AG09309 (cell line): ENCODE data around the gene SP110.

Experiments used
- DNase-seq: peaks from one replicate; pipeline ENCODE4 v3.0.0-alpha.2; 2010; ENCODE audit warnings: low read depth
- H3K4me3 ChIP-seq: 2 replicates; pipeline ENCODE4 v1.5.1; 2011; ENCODE audit warnings: mild to moderate bottlenecking, low read depth, low read length, moderate library complexity; ENCODE audit not compliant: control insufficient read depth
- TF ChIP-seq, protein P1 (sequence below): IDR thresholded peaks from 2 replicates; pipeline ENCODE4 v1.5.1; 2011; ENCODE audit warnings: mild to moderate bottlenecking, low read depth, low read length, inconsistent platforms; ENCODE audit not compliant: insufficient read depth, control insufficient read depth; ENCODE audit errors: missing control alignments

Gene SP110

DNA sequence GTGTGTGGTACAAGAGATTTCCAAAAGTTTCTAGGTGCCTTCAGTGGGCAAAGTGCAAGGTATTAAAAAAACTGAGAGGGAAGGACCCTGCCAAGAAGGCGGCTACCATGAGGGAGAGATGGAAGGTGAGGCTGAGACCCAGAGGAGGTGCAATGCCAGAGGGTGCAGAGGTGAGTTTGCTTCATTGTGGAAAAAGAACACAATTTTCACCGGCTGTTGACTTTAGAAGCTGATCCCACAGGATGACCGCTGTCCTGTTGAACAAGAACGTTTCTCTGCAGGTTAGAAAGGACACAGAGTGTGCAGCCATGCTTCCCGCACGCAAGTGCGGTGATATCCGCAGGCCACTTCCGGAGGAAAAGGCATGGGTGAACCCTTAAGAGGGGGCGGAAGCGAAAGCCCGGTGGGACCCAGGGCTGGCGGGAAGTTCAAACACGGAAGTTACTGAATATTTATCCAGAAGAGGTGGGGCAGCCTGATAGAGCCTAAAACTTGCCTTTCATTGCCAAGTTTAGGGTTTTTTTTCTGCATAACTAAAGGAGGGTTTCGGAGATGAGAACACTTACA, 16.6 kb downstream of the SP110 start:
- TF ChIP-seq, protein P1, sequence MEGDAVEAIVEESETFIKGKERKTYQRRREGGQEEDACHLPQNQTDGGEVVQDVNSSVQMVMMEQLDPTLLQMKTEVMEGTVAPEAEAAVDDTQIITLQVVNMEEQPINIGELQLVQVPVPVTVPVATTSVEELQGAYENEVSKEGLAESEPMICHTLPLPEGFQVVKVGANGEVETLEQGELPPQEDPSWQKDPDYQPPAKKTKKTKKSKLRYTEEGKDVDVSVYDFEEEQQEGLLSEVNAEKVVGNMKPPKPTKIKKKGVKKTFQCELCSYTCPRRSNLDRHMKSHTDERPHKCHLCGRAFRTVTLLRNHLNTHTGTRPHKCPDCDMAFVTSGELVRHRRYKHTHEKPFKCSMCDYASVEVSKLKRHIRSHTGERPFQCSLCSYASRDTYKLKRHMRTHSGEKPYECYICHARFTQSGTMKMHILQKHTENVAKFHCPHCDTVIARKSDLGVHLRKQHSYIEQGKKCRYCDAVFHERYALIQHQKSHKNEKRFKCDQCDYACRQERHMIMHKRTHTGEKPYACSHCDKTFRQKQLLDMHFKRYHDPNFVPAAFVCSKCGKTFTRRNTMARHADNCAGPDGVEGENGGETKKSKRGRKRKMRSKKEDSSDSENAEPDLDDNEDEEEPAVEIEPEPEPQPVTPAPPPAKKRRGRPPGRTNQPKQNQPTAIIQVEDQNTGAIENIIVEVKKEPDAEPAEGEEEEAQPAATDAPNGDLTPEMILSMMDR: no peak
- no peak for DNase-seq
- no peak overlapping the region for H3K4me3 ChIP-seq

DNA sequence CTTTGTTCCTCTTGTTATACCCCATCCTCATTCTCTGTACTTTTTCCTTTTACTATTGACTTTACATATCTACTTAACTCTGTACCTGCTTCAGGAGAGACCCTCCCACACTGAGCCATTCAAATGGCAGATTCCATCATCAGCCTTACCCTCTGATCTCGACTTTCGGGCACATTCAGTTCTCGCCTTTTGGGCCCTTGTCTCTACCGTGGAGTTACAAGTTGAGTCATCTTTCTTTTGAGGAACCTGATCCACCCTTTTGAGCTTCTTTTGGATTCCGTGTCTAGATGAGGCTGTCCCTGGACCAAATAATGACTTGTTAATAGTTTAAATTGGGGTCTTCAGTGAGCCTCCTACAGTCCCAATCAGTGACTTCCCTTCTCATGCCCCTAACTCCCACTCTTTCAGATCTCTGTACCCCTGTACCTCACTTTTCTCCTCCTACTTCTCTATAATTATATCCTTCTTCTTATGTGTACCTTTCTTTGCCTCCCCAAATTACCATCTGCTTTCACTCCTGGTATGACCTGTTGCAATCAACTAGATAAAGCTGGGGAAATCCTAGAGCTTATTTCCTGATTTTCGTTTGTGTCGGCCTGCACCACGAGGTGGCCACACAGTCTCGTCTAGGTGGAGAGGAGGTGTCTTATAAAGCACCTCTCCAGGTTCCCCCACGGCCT, 17.2 kb downstream of the SP110 start:
- no peak for DNase-seq

DNA sequence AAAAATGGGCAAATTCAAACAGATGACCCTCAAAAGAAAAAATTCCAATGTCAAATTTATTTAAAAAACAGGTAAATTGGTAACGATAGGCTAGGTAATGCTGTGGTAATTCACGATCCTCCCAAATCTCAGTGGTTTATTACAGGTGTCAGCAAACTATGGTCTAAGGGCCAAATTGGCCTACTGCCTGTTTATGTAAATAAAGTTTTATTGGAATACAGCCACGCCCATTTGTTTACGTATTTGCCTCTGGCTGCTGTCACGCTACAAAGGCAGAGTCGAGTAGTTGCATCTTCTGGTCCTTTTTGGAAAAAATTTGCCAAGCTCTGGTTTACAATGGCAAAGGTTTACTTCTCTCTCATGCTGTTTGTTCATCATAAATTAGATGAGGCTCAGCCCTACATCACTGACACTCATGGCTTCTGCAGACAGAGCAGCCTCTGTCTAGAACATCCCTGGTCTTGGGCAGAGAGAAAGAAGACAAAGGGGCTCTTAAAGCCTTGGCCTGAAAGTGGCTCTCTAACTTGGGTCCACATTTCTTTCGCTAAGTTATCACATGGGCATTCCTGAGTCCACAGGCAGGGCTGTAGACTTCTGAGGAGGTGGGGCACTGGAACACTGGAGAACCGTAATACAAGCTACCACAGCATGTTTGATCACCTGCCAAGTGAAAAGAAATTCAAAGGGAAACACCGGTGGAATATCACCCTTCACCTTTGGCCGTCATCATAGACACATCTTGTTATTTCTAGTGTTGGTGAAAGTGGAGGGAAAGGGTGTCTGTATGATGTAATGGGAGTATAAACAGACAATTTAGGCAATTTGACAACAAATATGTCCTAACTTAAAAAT, 34.8 kb downstream of the SP110 start:
- H3K4me3 ChIP-seq: no peak overlapping the region
- TF ChIP-seq, protein P1: no peak
- no peak for DNase-seq

More for the DNA sequence above, 17.2 kb downstream of the SP110 start:
- TF ChIP-seq, protein P1: no peak
- H3K4me3 ChIP-seq: no peak overlapping the region

DNA sequence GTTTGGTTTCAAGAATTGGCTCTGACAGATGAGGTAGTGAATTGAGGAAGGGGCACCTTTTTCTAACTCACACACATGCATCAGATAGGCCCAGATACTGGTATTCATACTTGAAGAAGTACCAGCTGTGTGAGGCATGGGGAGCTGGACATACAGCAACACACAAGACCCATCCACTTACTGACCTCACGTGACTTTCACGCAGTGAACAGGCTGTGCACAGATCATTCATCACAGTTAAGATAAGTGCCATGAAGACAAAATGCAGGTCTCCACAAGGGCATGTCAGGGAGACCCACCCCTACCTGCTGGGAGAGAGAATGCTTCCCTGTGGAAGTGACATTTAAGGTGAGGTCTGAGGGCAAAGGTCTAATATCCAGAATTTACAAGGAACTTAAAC, 38.6 kb downstream of the SP110 start:
- no peak overlapping the region for H3K4me3 ChIP-seq
- TF ChIP-seq, protein P1: no peak
- no peak for DNase-seq

DNA sequence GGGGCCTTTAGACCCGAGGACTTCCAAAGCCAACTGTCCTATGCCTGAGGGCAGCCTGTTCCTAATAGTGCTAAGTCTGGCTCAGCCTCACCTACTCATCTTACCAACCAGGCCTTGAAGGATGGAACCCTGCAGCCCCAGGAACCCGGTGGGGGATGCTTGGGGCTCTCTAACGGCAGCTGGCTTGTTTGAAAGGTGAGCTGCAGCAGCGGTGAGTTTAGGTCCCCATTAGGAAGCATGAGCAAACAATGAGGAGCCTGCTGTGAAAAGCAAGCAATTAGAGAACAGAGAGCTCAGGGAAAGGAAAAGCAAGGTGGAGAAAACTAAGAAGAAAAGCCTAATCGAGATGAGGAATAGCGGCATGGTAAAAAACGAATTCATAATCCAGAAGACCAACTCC, 39.9 kb downstream of the SP110 start:
- TF ChIP-seq, protein P1: no peak
- H3K4me3 ChIP-seq: no peak overlapping the region
- DNase-seq: no peak

DNA sequence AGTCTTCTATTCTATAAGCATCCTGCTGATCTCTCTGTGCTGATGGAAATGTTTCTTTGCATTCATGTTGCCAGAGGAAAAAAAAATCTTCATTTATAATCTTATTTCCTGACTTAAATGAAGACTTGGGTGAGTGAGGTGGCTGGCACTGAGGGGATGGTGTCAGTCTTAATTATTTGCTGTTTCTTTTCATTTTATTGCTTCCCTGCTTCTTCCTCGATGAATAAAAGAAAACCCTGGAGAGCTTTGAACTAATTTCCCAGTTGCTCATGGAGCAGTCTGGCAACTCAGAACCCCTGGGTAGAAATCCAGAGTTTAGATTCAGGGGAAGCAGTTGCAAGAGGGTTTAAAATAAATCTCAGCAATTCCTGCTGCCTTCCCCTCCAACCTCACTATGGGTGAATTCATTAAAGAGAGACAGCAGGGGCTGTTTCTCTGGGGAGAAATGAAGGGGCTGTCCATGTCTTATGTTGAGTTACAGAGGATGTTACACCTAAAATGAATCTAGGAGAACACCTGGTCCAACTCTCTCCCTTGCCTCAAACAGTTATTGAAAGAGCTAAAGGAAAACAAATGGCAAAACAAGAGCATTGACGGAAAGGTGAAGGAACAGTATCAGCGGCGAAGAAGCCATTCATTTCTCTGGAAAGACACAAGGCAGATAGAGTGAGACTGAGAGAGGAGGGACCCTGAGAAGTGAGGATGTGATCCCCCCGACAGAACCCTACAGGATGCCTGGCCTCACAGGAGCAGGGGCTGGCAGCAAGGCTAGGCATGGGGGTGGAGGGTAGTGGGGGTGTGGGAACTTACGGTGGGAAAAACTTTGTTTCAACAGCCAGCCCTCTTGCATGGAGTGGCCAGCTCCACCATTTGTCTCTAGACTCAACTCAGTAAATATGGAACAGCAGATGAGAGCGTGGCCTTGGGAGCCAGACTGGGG, 41.0 kb downstream of the SP110 start:
- DNase-seq: no peak
- H3K4me3 ChIP-seq: no peak overlapping the region
- TF ChIP-seq, protein P1: no peak
